ENCODE results near the gene NFYC. TPM values are rescaled to one million over a fixed set of nuclear protein-coding genes. Genes with fewer than 3 reads are reported as not detected.

The NFYC gene
- 10 to 100 TPM in 11 of 12 donors, not detected in 1; 50.9 to 81.8 (median 59.9) TPM for polyA plus RNA-seq (ENCODE audit: insufficient read length in 12 of 12)
- long read RNA-seq, donor 1, transcript NFYC-213 (10 exons, 1,950 nt): major isoform, 8 of 18 reads
- long read RNA-seq, donor 1, partial matches to known transcripts: 5 of 18 reads
- long read RNA-seq, donor 1, other reads (novel, unspliced or antisense): 0 of 18 reads
- long read RNA-seq, donor 2, transcript NFYC-216 (6 exons, 943 nt): minor isoform, 6 of 28 reads
- long read RNA-seq, donor 2, transcript NFYC-213 (10 exons, 1,950 nt): major isoform, 12 of 28 reads
- long read RNA-seq, donor 2, partial matches to known transcripts: 6 of 28 reads
- long read RNA-seq, donor 2, other reads (novel, unspliced or antisense): 0 of 28 reads
- long read RNA-seq, donor 3, transcript NFYC-213 (10 exons, 1,950 nt): major isoform, 6 of 23 reads
- long read RNA-seq, donor 3, partial matches to known transcripts: 17 of 23 reads
- long read RNA-seq, donor 3, other reads (novel, unspliced or antisense): 0 of 23 reads
- long read RNA-seq, donor 4, transcript NFYC-213 (10 exons, 1,950 nt): major isoform, 6 of 7 reads
- long read RNA-seq, donor 4, partial matches to known transcripts: 0 of 7 reads
- long read RNA-seq, donor 4, other reads (novel, unspliced or antisense): 0 of 7 reads
- long read RNA-seq, donor 5, transcript NFYC-213 (10 exons, 1,950 nt): major isoform, 15 of 20 reads
- long read RNA-seq, donor 5, partial matches to known transcripts: 0 of 20 reads
- long read RNA-seq, donor 5, other reads (novel, unspliced or antisense): 0 of 20 reads
- long read RNA-seq, donor 6, transcript NFYC-213 (10 exons, 1,950 nt): major isoform, 6 of 6 reads
- long read RNA-seq, donor 6, partial matches to known transcripts: 0 of 6 reads
- long read RNA-seq, donor 6, other reads (novel, unspliced or antisense): 0 of 6 reads
- long read RNA-seq, donor 7, partial matches to known transcripts: 0 of 2 reads
- long read RNA-seq, donor 7, other reads (novel, unspliced or antisense): 0 of 2 reads
- long read RNA-seq, donor 8, transcript NFYC-213 (10 exons, 1,950 nt): major isoform, 8 of 11 reads
- long read RNA-seq, donor 8, partial matches to known transcripts: 0 of 11 reads
- long read RNA-seq, donor 8, other reads (novel, unspliced or antisense): 0 of 11 reads
- long read RNA-seq, donor 9, transcript NFYC-213 (10 exons, 1,950 nt): major isoform, 6 of 16 reads
- long read RNA-seq, donor 9, partial matches to known transcripts: 10 of 16 reads
- long read RNA-seq, donor 9, other reads (novel, unspliced or antisense): 0 of 16 reads
- long read RNA-seq, donor 10, transcript NFYC-213 (10 exons, 1,950 nt): major isoform, 11 of 15 reads
- long read RNA-seq, donor 10, partial matches to known transcripts: 0 of 15 reads
- long read RNA-seq, donor 10, other reads (novel, unspliced or antisense): 0 of 15 reads
- long read RNA-seq, donor 11, transcript NFYC-213 (10 exons, 1,950 nt): major isoform, 13 of 28 reads
- long read RNA-seq, donor 11, partial matches to known transcripts: 12 of 28 reads
- long read RNA-seq, donor 11, other reads (novel, unspliced or antisense): 0 of 28 reads

- peak; percentile 99 for DNase-seq
Measured at GRCh38 chr1:40691538-40692428, at the start of gene NFYC. NFYC (plus strand) TSS chr1:40691704; CDS start chr1:40738844, 47,140 bp downstream.

- no peak for DNase-seq
Measured at GRCh38 chr1:40645118-40645680, 46.3 kb upstream of the NFYC start.

GRCh38 chr1:40646315-40646714, 45.2 kb upstream of the NFYC start:
- DNase-seq: no peak

- DNase-seq: no peak
Measured at GRCh38 chr1:40648200-40648599, 43.3 kb upstream of the NFYC start.

- no peak for DNase-seq
Measured at GRCh38 chr1:40648928-40649591, 42.4 kb upstream of the NFYC start.

- DNase-seq: no peak
Measured at GRCh38 chr1:40649592-40649930, 41.9 kb upstream of the NFYC start.

- DNase-seq: no peak
Measured at GRCh38 chr1:40650075-40650474, 41.4 kb upstream of the NFYC start.

- DNase-seq: no peak
Measured at GRCh38 chr1:40651138-40651857, 40.2 kb upstream of the NFYC start.

- DNase-seq: no peak
Measured at GRCh38 chr1:40652468-40652867, 39.0 kb upstream of the NFYC start.

- no peak for DNase-seq
Measured at GRCh38 chr1:40652979-40653378, 38.5 kb upstream of the NFYC start.

GRCh38 chr1:40653851-40654537, 37.5 kb upstream of the NFYC start:
- no peak for DNase-seq

- no peak for DNase-seq
Measured at GRCh38 chr1:40657046-40657445, 34.5 kb upstream of the NFYC start.

- DNase-seq: no peak
Measured at GRCh38 chr1:40658751-40659648, 32.5 kb upstream of the NFYC start.

- DNase-seq: no peak
Measured at GRCh38 chr1:40659649-40659947, 31.9 kb upstream of the NFYC start.

- DNase-seq: no peak
Measured at GRCh38 chr1:40661678-40662077, 29.8 kb upstream of the NFYC start.

GRCh38 chr1:40662151-40662550, 29.4 kb upstream of the NFYC start:
- no peak for DNase-seq

GRCh38 chr1:40662864-40663263, 28.6 kb upstream of the NFYC start:
- no peak for DNase-seq
